Neural cell (in vitro differentiated cells): ENCODE results near the gene COL18A1. TPM values are rescaled to one million over a fixed set of nuclear protein-coding genes. Genes with fewer than 3 reads are reported as not detected.

Experiments
- H2AFZ ChIP-seq: fragments of 200-600, 300-800 bp; sonication (generic), shearing (Covaris generic); 2 replicates; pipeline ENCODE4 v1.6.0; 2014; ENCODE audit warnings: low read depth, mild to moderate bottlenecking, antibody characterized with exemption, low read length, moderate library complexity
- H3F3A ChIP-seq: fragments of 200-600 bp; shearing (Covaris generic); 2 replicates; pipeline ENCODE4 v1.6.1; 2016; ENCODE audit warnings: mild to moderate bottlenecking, moderate library complexity, mixed read lengths, antibody characterized with exemption, low read length; ENCODE audit not compliant: insufficient read depth, poor library complexity, severe bottlenecking
- H3K27ac ChIP-seq: fragments of 200-600, 300-800 bp; sonication (generic), shearing (Covaris generic); 2 replicates; pipeline ENCODE4 v1.5.1; 2014; ENCODE audit warnings: mild to moderate bottlenecking, low read length, moderate library complexity
- H3K27me3 ChIP-seq: fragments of 300-800, 200-600 bp; sonication (generic), shearing (Covaris generic); 2 replicates; pipeline ENCODE4 v1.6.0; 2014; ENCODE audit warnings: mild to moderate bottlenecking, low read depth, low read length, moderate library complexity; ENCODE audit not compliant: insufficient read depth
- H3K36me3 ChIP-seq: fragments of 300-800, 200-600 bp; sonication (generic), shearing (Covaris generic); 2 replicates; pipeline ENCODE4 v1.5.1; 2014; ENCODE audit warnings: mild to moderate bottlenecking, antibody characterized with exemption, low read length, moderate library complexity; ENCODE audit not compliant: insufficient read depth
- H3K4me2 ChIP-seq: fragments of 300-800, 200-600 bp; sonication (generic), shearing (Covaris generic); 2 replicates; pipeline ENCODE4 v1.6.0; 2014; ENCODE audit warnings: mild to moderate bottlenecking, low read length
- H3K4me3 ChIP-seq: fragments of 300-800, 200-600 bp; sonication (generic), shearing (Covaris generic); 2 replicates; pipeline ENCODE4 v1.5.1; 2014; ENCODE audit warnings: mild to moderate bottlenecking, low read length, moderate library complexity
- H3K79me2 ChIP-seq: fragments of 200-600 bp; shearing (Covaris generic); replicated peaks from 2 replicates; pipeline ENCODE4 v1.6.0; 2014; ENCODE audit warnings: mild to moderate bottlenecking, low read length, moderate library complexity; ENCODE audit not compliant: insufficient read depth
- H3K9ac ChIP-seq: fragments of 300-800, 200-600 bp; sonication (generic), shearing (Covaris generic); 2 replicates; pipeline ENCODE4 v1.6.1; 2016; ENCODE audit warnings: mild to moderate bottlenecking, low read length, mixed read lengths
- H3K9me2 ChIP-seq: fragments of 200-600 bp; shearing (Covaris generic); 2 replicates; pipeline ENCODE4 v1.6.1; 2016; ENCODE audit warnings: mild to moderate bottlenecking, low read length, mixed read lengths; ENCODE audit not compliant: insufficient read depth
- H3K9me3 ChIP-seq: fragments of 200-600, 300-800 bp; sonication (generic), shearing (Covaris generic); 2 replicates; pipeline ENCODE4 v1.6.1; 2016; ENCODE audit warnings: mild to moderate bottlenecking, mixed run types, low read length, moderate library complexity, mixed read lengths
- H4K20me1 ChIP-seq: fragments of 200-600 bp; shearing (Covaris generic); 2 replicates; pipeline ENCODE4 v1.6.1; 2016; ENCODE audit warnings: mild to moderate bottlenecking, mixed run types; ENCODE audit not compliant: insufficient read depth
- EP300 ChIP-seq: fragments of 450-650 bp; conservative IDR thresholded peaks from 2 replicates; pipeline ENCODE4 v1.6.1; 2014; ENCODE audit warnings: antibody characterized with exemption, mild to moderate bottlenecking, moderate library complexity; ENCODE audit not compliant: poor library complexity, severe bottlenecking
- EZH2 ChIP-seq: fragments of 200-600, 300-800 bp; shearing (Covaris generic), sonication (generic); IDR thresholded peaks from 2 replicates; pipeline ENCODE4 v1.6.1; 2014; ENCODE audit warnings: antibody characterized with exemption, low read length, borderline replicate concordance, mild to moderate bottlenecking; ENCODE audit not compliant: insufficient read depth, poor library complexity, severe bottlenecking
- MXI1 ChIP-seq: fragments of 450-650 bp; conservative IDR thresholded peaks from 2 replicates; pipeline ENCODE4 v1.6.1; 2014; ENCODE audit warnings: antibody characterized with exemption, mild to moderate bottlenecking; ENCODE audit not compliant: poor library complexity, severe bottlenecking
- POLR2AphosphoS5 ChIP-seq: IDR thresholded peaks from 2 replicates; pipeline ENCODE4 v1.6.1; 2012
- RAD21 ChIP-seq: fragments of 450-650 bp; conservative IDR thresholded peaks from 2 replicates; pipeline ENCODE4 v1.6.1; 2014; ENCODE audit warnings: antibody characterized with exemption, mild to moderate bottlenecking, moderate library complexity
- REST ChIP-seq: IDR thresholded peaks from 2 replicates; pipeline ENCODE4 v1.6.1; 2012; ENCODE audit warnings: borderline replicate concordance
- SMC3 ChIP-seq: fragments of 450-650 bp; conservative IDR thresholded peaks from 2 replicates; pipeline ENCODE4 v1.6.1; 2014; ENCODE audit warnings: antibody characterized with exemption, mild to moderate bottlenecking, moderate library complexity; ENCODE audit not compliant: poor library complexity
- TAF1 ChIP-seq: IDR thresholded peaks from 2 replicates; pipeline ENCODE4 v1.6.1; 2012; ENCODE audit warnings: low read depth
- polyA plus RNA-seq: library from polyadenylated mRNA; depleted of rRNA; stranded (reverse); fragments of >200 nt; gene quantifications from 2 replicates; pipeline ENCODE4 v1.2.3, GENCODE V29; 2014
- TF ChIP-seq, protein P1 (sequence below): fragments of 450-650 bp; IDR thresholded peaks from 2 replicates; pipeline ENCODE4 v1.5.1; 2014; ENCODE audit warnings: antibody characterized with exemption, mild to moderate bottlenecking, moderate library complexity; ENCODE audit not compliant: poor library complexity, severe bottlenecking

The COL18A1 gene
- polyA plus RNA-seq, 1 donor from 2014 or later, result 2.5 TPM

- Histone ChIP-seq H3K4me3 (no peak overlapping the region), H3K27ac (no peak overlapping the region), H3K4me2 (no peak overlapping the region), H3K9ac (no peak overlapping the region), H3F3A (no peaks in the 10 kb centered on the region), H2AFZ (no peak overlapping the region), H3K9me2 (no peaks in the 10 kb centered on the region), H3K36me3 (no peaks in the 10 kb centered on the region), H3K79me2 (no peaks in the 10 kb centered on the region), H3K9me3 (no peaks in the 10 kb centered on the region), H4K20me1 (no peaks in the 10 kb centered on the region), H3K27me3 (no peaks in the 10 kb centered on the region)
- no peak for TF ChIP-seq REST
Measured at GRCh38 chr21:45509566-45510465, 104.9 kb downstream of the COL18A1 start.

DNA sequence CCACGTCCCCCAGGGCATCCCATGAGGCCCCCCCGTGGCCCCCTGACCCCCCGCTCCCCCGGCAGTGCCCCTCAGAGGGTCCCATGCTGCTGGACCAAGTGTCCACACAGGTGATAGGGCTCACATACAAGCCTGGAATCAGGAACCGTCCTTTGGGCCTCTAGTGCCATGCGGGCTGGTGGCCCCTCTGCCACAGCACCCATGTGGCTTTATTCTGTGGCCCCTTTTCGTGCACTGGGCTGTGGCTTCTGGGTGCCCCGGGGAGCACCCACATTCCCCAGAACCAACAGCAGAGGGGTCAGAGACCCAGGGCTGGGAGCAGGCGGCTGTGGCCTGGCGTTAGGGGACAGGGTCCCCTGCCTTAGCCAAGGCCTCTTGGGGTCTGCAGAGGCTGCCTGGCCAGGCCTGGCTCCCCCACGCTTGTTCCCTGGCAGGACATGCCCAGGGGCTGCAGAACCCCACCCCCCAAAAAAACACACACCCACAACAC, 105.5 kb downstream of the COL18A1 start:
- Histone ChIP-seq H3K4me3 (no peak overlapping the region), H3K27ac (no peak overlapping the region), H3K79me2 (no peaks in the 10 kb centered on the region), H4K20me1 (no peaks in the 10 kb centered on the region), H3K9me2 (no peaks in the 10 kb centered on the region), H3K4me2 (no peak overlapping the region), H2AFZ (no peak overlapping the region), H3K36me3 (no peaks in the 10 kb centered on the region), H3F3A (no peaks in the 10 kb centered on the region), H3K27me3 (no peaks in the 10 kb centered on the region), H3K9me3 (no peaks in the 10 kb centered on the region), H3K9ac (no peak overlapping the region)
- TF ChIP-seq, protein P1, sequence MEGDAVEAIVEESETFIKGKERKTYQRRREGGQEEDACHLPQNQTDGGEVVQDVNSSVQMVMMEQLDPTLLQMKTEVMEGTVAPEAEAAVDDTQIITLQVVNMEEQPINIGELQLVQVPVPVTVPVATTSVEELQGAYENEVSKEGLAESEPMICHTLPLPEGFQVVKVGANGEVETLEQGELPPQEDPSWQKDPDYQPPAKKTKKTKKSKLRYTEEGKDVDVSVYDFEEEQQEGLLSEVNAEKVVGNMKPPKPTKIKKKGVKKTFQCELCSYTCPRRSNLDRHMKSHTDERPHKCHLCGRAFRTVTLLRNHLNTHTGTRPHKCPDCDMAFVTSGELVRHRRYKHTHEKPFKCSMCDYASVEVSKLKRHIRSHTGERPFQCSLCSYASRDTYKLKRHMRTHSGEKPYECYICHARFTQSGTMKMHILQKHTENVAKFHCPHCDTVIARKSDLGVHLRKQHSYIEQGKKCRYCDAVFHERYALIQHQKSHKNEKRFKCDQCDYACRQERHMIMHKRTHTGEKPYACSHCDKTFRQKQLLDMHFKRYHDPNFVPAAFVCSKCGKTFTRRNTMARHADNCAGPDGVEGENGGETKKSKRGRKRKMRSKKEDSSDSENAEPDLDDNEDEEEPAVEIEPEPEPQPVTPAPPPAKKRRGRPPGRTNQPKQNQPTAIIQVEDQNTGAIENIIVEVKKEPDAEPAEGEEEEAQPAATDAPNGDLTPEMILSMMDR, result no peak
- no peak for TF ChIP-seq EP300
- no peak for TF ChIP-seq RAD21
- no peak for TF ChIP-seq MXI1
- TF ChIP-seq REST, result no peak
- no peak for TF ChIP-seq SMC3
- TF ChIP-seq TAF1, result no peak
- TF ChIP-seq POLR2AphosphoS5, result no peak
- TF ChIP-seq EZH2, result no peak
